ENCODE results near the gene COG6.

Gene COG6

DNA sequence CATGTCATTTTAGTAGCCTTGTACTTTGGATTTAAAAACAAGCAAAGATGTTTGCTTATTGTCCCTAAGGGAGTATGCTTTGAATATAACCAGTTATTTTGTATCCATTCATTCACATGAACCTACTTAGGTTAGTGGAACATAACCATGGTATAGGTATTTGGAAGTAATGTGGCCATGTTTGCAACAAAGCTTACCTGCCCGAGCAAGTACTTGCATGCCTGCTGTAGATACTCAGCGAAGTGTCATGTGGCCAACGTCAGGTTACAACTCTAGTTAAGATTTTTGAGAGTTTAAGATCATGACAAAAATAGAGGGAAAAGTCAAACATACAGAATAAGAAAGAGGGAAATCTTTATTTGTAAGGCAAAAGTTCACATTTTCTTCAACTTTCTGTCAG is 57.2 kb downstream of the COG6 start:
- H3F3A ChIP-seq (ENCODE audit: low read depth) = no peaks in the 10 kb centered on the region
- no peaks in the 10 kb centered on the region for H3K9me2 ChIP-seq (replicated peaks; ENCODE audit: low read depth, low read length)
- no peaks in the 10 kb centered on the region; the same call in 1 of the 2 replicates for H3K9me3 ChIP-seq (ENCODE audit: insufficient read depth, low read depth, low read length)
- H3K9ac ChIP-seq (ENCODE audit: low read depth, low read length, poor library complexity, severe bottlenecking) = no peak overlapping the region
- no peak overlapping the region for H2AFZ ChIP-seq (ENCODE audit: low read length)
- H3K4me1 ChIP-seq (ENCODE audit: insufficient read depth, low read length, poor library complexity, severe bottlenecking) = no peaks in the 10 kb centered on the region
- no peaks in the 10 kb centered on the region for H3K79me2 ChIP-seq (ENCODE audit: insufficient read depth, low read length)
- no peak overlapping the region for H3K4me2 ChIP-seq (ENCODE audit: low read depth, low read length, poor library complexity, severe bottlenecking)
- no peak for TF ChIP-seq EZH2phosphoT487 (IDR thresholded peaks at IDR 0.05; ENCODE audit: borderline replicate concordance)
- TF ChIP-seq CTCF (conservative IDR thresholded peaks at IDR 0.05; ENCODE audit: low read length) = no peak
- H3K4me3 ChIP-seq (ENCODE audit: low read length, poor library complexity, severe bottlenecking) = no peak overlapping the region
- no peaks in the 10 kb centered on the region for H4K20me1 ChIP-seq (ENCODE audit: insufficient read depth, low read length, poor library complexity, severe bottlenecking)
- no peaks in the 10 kb centered on the region for H3K27me3 ChIP-seq (ENCODE audit: insufficient read depth, low read length, poor library complexity, severe bottlenecking)
- H3K36me3 ChIP-seq (ENCODE audit: insufficient read depth, low read length) = no peaks in the 10 kb centered on the region

GRCh38 chr13:39729156-39729555 is 73.7 kb downstream of the COG6 start:
- no peaks in the 10 kb centered on the region for H3K9me2 ChIP-seq (replicated peaks; ENCODE audit: low read depth, low read length)
- H3K36me3 ChIP-seq (ENCODE audit: insufficient read depth, low read length) = peaks cover 27% of the 10 kb centered on the region; the same call in 1 of the 2 replicates
- H3K4me1 ChIP-seq (ENCODE audit: insufficient read depth, low read length, poor library complexity, severe bottlenecking) = no peaks in the 10 kb centered on the region
- no peaks in the 10 kb centered on the region for H3F3A ChIP-seq (ENCODE audit: low read depth)
- H4K20me1 ChIP-seq (ENCODE audit: insufficient read depth, low read length, poor library complexity, severe bottlenecking) = no peaks in the 10 kb centered on the region
- H3K79me2 ChIP-seq (ENCODE audit: insufficient read depth, low read length) = no peaks in the 10 kb centered on the region
- no peak overlapping the region for H2AFZ ChIP-seq (ENCODE audit: low read length)
- H3K4me3 ChIP-seq (ENCODE audit: low read length, poor library complexity, severe bottlenecking) = no peak overlapping the region
- H3K9ac ChIP-seq (ENCODE audit: low read depth, low read length, poor library complexity, severe bottlenecking) = no peak overlapping the region
- TF ChIP-seq CTCF (conservative IDR thresholded peaks at IDR 0.05; ENCODE audit: low read length) (no peak), EZH2phosphoT487 (IDR thresholded peaks at IDR 0.05; ENCODE audit: borderline replicate concordance) (no peak)
- H3K27me3 ChIP-seq (ENCODE audit: insufficient read depth, low read length, poor library complexity, severe bottlenecking) = no peaks in the 10 kb centered on the region
- H3K9me3 ChIP-seq (ENCODE audit: insufficient read depth, low read depth, low read length) = no peaks in the 10 kb centered on the region
- no peak overlapping the region for H3K4me2 ChIP-seq (ENCODE audit: low read depth, low read length, poor library complexity, severe bottlenecking)

DNA sequence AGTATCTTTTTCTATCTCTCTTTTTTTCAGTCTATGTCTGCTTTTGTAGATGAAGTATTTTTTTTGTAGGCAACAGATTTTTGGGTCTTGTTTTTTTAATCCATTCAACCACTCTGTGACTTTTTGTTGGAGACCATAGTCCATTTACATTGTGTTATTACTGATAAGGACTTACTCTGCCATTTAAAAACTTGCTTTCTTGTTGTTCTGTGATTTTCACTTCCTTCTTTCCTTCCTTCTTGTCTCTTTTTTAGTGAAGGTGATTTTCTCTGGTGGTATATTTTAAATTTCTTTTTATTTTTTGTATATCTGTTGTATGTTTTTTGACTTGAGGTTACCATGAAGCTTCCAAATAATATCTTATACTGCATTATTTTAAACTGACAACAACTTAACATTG is 79.5 kb downstream of the COG6 start:
- H3K27me3 ChIP-seq (ENCODE audit: insufficient read depth, low read length, poor library complexity, severe bottlenecking) = no peaks in the 10 kb centered on the region
- no peak overlapping the region for H2AFZ ChIP-seq (ENCODE audit: low read length)
- no peaks in the 10 kb centered on the region for H4K20me1 ChIP-seq (ENCODE audit: insufficient read depth, low read length, poor library complexity, severe bottlenecking)
- H3K9ac ChIP-seq (ENCODE audit: low read depth, low read length, poor library complexity, severe bottlenecking) = no peak overlapping the region
- H3F3A ChIP-seq (ENCODE audit: low read depth) = no peaks in the 10 kb centered on the region
- no peaks in the 10 kb centered on the region for H3K9me3 ChIP-seq (ENCODE audit: insufficient read depth, low read depth, low read length)
- H3K79me2 ChIP-seq (ENCODE audit: insufficient read depth, low read length) = no peaks in the 10 kb centered on the region
- no peaks in the 10 kb centered on the region for H3K4me1 ChIP-seq (ENCODE audit: insufficient read depth, low read length, poor library complexity, severe bottlenecking)
- no peak overlapping the region for H3K4me2 ChIP-seq (ENCODE audit: low read depth, low read length, poor library complexity, severe bottlenecking)
- TF ChIP-seq EZH2phosphoT487 (IDR thresholded peaks at IDR 0.05; ENCODE audit: borderline replicate concordance) (no peak), CTCF (conservative IDR thresholded peaks at IDR 0.05; ENCODE audit: low read length) (no peak)
- peaks cover 16% of the 10 kb centered on the region; the same call in 1 of the 2 replicates for H3K36me3 ChIP-seq (ENCODE audit: insufficient read depth, low read length)
- no peaks in the 10 kb centered on the region for H3K9me2 ChIP-seq (replicated peaks; ENCODE audit: low read depth, low read length)
- H3K4me3 ChIP-seq (ENCODE audit: low read length, poor library complexity, severe bottlenecking) = no peak overlapping the region

Measured in Loucy (cell line).